Neural cell (in vitro differentiated cells): Measurements from ENCODE around the gene CNIH1. TPM values are rescaled to one million over a fixed set of nuclear protein-coding genes. Genes with fewer than 3 reads are reported as not detected.

Experiments
- H2AFZ ChIP-seq: fragments of 200-600, 300-800 bp; sonication (generic), shearing (Covaris generic); 2 replicates; pipeline ENCODE4 v1.6.0; 2014; ENCODE audit warnings: low read depth, mild to moderate bottlenecking, antibody characterized with exemption, low read length, moderate library complexity
- H3F3A ChIP-seq: fragments of 200-600 bp; shearing (Covaris generic); 2 replicates; pipeline ENCODE4 v1.6.1; 2016; ENCODE audit warnings: mild to moderate bottlenecking, moderate library complexity, mixed read lengths, antibody characterized with exemption, low read length; ENCODE audit not compliant: insufficient read depth, poor library complexity, severe bottlenecking
- H3K27ac ChIP-seq: fragments of 200-600, 300-800 bp; sonication (generic), shearing (Covaris generic); 2 replicates; pipeline ENCODE4 v1.5.1; 2014; ENCODE audit warnings: mild to moderate bottlenecking, low read length, moderate library complexity
- H3K27me3 ChIP-seq: fragments of 300-800, 200-600 bp; sonication (generic), shearing (Covaris generic); 2 replicates; pipeline ENCODE4 v1.6.0; 2014; ENCODE audit warnings: mild to moderate bottlenecking, low read depth, low read length, moderate library complexity; ENCODE audit not compliant: insufficient read depth
- H3K36me3 ChIP-seq: fragments of 300-800, 200-600 bp; sonication (generic), shearing (Covaris generic); 2 replicates; pipeline ENCODE4 v1.5.1; 2014; ENCODE audit warnings: mild to moderate bottlenecking, antibody characterized with exemption, low read length, moderate library complexity; ENCODE audit not compliant: insufficient read depth
- H3K4me2 ChIP-seq: fragments of 300-800, 200-600 bp; sonication (generic), shearing (Covaris generic); 2 replicates; pipeline ENCODE4 v1.6.0; 2014; ENCODE audit warnings: mild to moderate bottlenecking, low read length
- H3K4me3 ChIP-seq: fragments of 300-800, 200-600 bp; sonication (generic), shearing (Covaris generic); 2 replicates; pipeline ENCODE4 v1.5.1; 2014; ENCODE audit warnings: mild to moderate bottlenecking, low read length, moderate library complexity
- H3K79me2 ChIP-seq: fragments of 200-600 bp; shearing (Covaris generic); replicated peaks from 2 replicates; pipeline ENCODE4 v1.6.0; 2014; ENCODE audit warnings: mild to moderate bottlenecking, low read length, moderate library complexity; ENCODE audit not compliant: insufficient read depth
- H3K9ac ChIP-seq: fragments of 300-800, 200-600 bp; sonication (generic), shearing (Covaris generic); 2 replicates; pipeline ENCODE4 v1.6.1; 2016; ENCODE audit warnings: mild to moderate bottlenecking, low read length, mixed read lengths
- H3K9me2 ChIP-seq: fragments of 200-600 bp; shearing (Covaris generic); 2 replicates; pipeline ENCODE4 v1.6.1; 2016; ENCODE audit warnings: mild to moderate bottlenecking, low read length, mixed read lengths; ENCODE audit not compliant: insufficient read depth
- H3K9me3 ChIP-seq: fragments of 200-600, 300-800 bp; sonication (generic), shearing (Covaris generic); 2 replicates; pipeline ENCODE4 v1.6.1; 2016; ENCODE audit warnings: mild to moderate bottlenecking, mixed run types, low read length, moderate library complexity, mixed read lengths
- H4K20me1 ChIP-seq: fragments of 200-600 bp; shearing (Covaris generic); 2 replicates; pipeline ENCODE4 v1.6.1; 2016; ENCODE audit warnings: mild to moderate bottlenecking, mixed run types; ENCODE audit not compliant: insufficient read depth
- CTCF ChIP-seq: fragments of 450-650 bp; IDR thresholded peaks from 2 replicates; pipeline ENCODE4 v1.5.1; 2014; ENCODE audit warnings: antibody characterized with exemption, mild to moderate bottlenecking, moderate library complexity; ENCODE audit not compliant: poor library complexity, severe bottlenecking
- EP300 ChIP-seq: fragments of 450-650 bp; conservative IDR thresholded peaks from 2 replicates; pipeline ENCODE4 v1.6.1; 2014; ENCODE audit warnings: antibody characterized with exemption, mild to moderate bottlenecking, moderate library complexity; ENCODE audit not compliant: poor library complexity, severe bottlenecking
- EZH2 ChIP-seq: fragments of 200-600, 300-800 bp; shearing (Covaris generic), sonication (generic); IDR thresholded peaks from 2 replicates; pipeline ENCODE4 v1.6.1; 2014; ENCODE audit warnings: antibody characterized with exemption, low read length, borderline replicate concordance, mild to moderate bottlenecking; ENCODE audit not compliant: insufficient read depth, poor library complexity, severe bottlenecking
- MXI1 ChIP-seq: fragments of 450-650 bp; conservative IDR thresholded peaks from 2 replicates; pipeline ENCODE4 v1.6.1; 2014; ENCODE audit warnings: antibody characterized with exemption, mild to moderate bottlenecking; ENCODE audit not compliant: poor library complexity, severe bottlenecking
- POLR2AphosphoS5 ChIP-seq: IDR thresholded peaks from 2 replicates; pipeline ENCODE4 v1.6.1; 2012
- RAD21 ChIP-seq: fragments of 450-650 bp; conservative IDR thresholded peaks from 2 replicates; pipeline ENCODE4 v1.6.1; 2014; ENCODE audit warnings: antibody characterized with exemption, mild to moderate bottlenecking, moderate library complexity
- REST ChIP-seq: IDR thresholded peaks from 2 replicates; pipeline ENCODE4 v1.6.1; 2012; ENCODE audit warnings: borderline replicate concordance
- SMC3 ChIP-seq: fragments of 450-650 bp; conservative IDR thresholded peaks from 2 replicates; pipeline ENCODE4 v1.6.1; 2014; ENCODE audit warnings: antibody characterized with exemption, mild to moderate bottlenecking, moderate library complexity; ENCODE audit not compliant: poor library complexity
- TAF1 ChIP-seq: IDR thresholded peaks from 2 replicates; pipeline ENCODE4 v1.6.1; 2012; ENCODE audit warnings: low read depth
- polyA plus RNA-seq: library from polyadenylated mRNA; depleted of rRNA; stranded (reverse); fragments of >200 nt; gene quantifications from 2 replicates; pipeline ENCODE4 v1.2.3, GENCODE V29; 2014

CNIH1 gene
- polyA plus RNA-seq, 1 donor from 2014 or later = 125 TPM

- Histone ChIP-seq H3K27me3 (no peaks in the 10 kb centered on the region), H2AFZ (no peak overlapping the region), H3F3A (no peaks in the 10 kb centered on the region), H3K4me3 (no peak overlapping the region), H4K20me1 (no peaks in the 10 kb centered on the region), H3K36me3 (no peaks in the 10 kb centered on the region), H3K79me2 (peaks cover 5% of the 10 kb centered on the region), H3K9ac (no peak overlapping the region), H3K27ac (no peak overlapping the region), H3K9me2 (no peaks in the 10 kb centered on the region), H3K9me3 (no peaks in the 10 kb centered on the region), H3K4me2 (no peak overlapping the region)
- TF ChIP-seq EZH2 = no peak
- no peak for TF ChIP-seq CTCF
- TF ChIP-seq RAD21 = no peak
- no peak for TF ChIP-seq MXI1
- TF ChIP-seq POLR2AphosphoS5 = no peak
- TF ChIP-seq SMC3 = no peak
- no peak for TF ChIP-seq REST
- no peak for TF ChIP-seq TAF1
- TF ChIP-seq EP300 = no peak
These were observed 37.6 kb upstream of the CNIH1 start for GRCh38 chr14:54478636-54479215.

GRCh38 chr14:54475911-54476310, 34.7 kb upstream of the CNIH1 start:
- Histone ChIP-seq H3F3A (no peaks in the 10 kb centered on the region), H3K9me3 (no peaks in the 10 kb centered on the region), H3K4me2 (no peak overlapping the region), H3K36me3 (no peaks in the 10 kb centered on the region), H3K9ac (no peak overlapping the region), H3K79me2 (no peaks in the 10 kb centered on the region), H3K4me3 (no peak overlapping the region), H4K20me1 (no peaks in the 10 kb centered on the region), H3K27ac (no peak overlapping the region), H2AFZ (no peak overlapping the region), H3K27me3 (no peaks in the 10 kb centered on the region), H3K9me2 (no peaks in the 10 kb centered on the region)
- no peak for TF ChIP-seq REST
- no peak for TF ChIP-seq EZH2
- no peak for TF ChIP-seq MXI1
- no peak for TF ChIP-seq EP300
- no peak for TF ChIP-seq CTCF
- TF ChIP-seq POLR2AphosphoS5 = no peak
- TF ChIP-seq TAF1 = no peak
- TF ChIP-seq RAD21 = no peak
- TF ChIP-seq SMC3 = no peak
